Tibial nerve (tissue), 3 donors: Measurements from ENCODE around the gene RAB3IL1.

Experiments used
- POLR2A ChIP-seq, 2 donors: fragments of 450-650 bp; IDR thresholded peaks; one replicate each; pipeline ENCODE4 v1.6.1; 2017; ENCODE audit warnings: antibody characterized with exemption in 2 of 2, mild to moderate bottlenecking in 2 of 2, moderate library complexity in 2 of 2
- TF ChIP-seq, protein P1 (sequence below), 5 experiments: fragments of 200-600 bp in 3 of 5; fragments of 450-650 bp in 2 of 5; sonication (generic) in 3 of 5; IDR thresholded peaks; one replicate each; pipeline ENCODE4 v1.5.1; 2016 to 2019; ENCODE audit warnings: antibody characterized with exemption in 5 of 5, mild to moderate bottlenecking in 3 of 5, moderate library complexity in 2 of 5

DNA sequence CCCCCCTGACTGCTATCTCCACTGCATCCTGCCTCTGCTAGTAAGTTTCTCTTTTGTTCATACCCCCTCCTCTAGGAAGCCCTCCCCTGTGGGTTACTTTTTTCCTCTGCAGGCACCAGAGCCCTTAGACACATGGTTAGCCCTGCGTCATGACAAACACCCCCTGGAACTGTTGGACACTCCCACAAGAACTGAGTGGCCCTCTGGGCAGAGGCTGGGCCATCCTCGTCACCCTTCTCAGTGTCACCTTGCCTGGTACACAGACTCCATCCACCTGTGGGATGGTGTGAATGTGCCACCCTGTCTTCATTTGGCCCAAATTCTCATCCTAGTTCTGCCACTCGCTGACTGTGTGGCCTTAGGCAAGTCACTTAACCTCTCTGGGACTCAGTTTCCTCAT, 4.1 kb upstream of the RAB3IL1 start:
- no peak for TF ChIP-seq POLR2A (IDR thresholded peaks at IDR 0.05)
- TF ChIP-seq, protein P1, sequence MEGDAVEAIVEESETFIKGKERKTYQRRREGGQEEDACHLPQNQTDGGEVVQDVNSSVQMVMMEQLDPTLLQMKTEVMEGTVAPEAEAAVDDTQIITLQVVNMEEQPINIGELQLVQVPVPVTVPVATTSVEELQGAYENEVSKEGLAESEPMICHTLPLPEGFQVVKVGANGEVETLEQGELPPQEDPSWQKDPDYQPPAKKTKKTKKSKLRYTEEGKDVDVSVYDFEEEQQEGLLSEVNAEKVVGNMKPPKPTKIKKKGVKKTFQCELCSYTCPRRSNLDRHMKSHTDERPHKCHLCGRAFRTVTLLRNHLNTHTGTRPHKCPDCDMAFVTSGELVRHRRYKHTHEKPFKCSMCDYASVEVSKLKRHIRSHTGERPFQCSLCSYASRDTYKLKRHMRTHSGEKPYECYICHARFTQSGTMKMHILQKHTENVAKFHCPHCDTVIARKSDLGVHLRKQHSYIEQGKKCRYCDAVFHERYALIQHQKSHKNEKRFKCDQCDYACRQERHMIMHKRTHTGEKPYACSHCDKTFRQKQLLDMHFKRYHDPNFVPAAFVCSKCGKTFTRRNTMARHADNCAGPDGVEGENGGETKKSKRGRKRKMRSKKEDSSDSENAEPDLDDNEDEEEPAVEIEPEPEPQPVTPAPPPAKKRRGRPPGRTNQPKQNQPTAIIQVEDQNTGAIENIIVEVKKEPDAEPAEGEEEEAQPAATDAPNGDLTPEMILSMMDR (IDR thresholded peaks at IDR 0.05): no peak
